ENCODE measurements around the gene NEK9.

GRCh38 chr14:75158843-75159614 lies 32.2 kb upstream of the NEK9 start:
- TF ChIP-seq EZH2 (IDR thresholded peaks at IDR 0.05; ENCODE audit: low read length, unreplicated experiment) (no peak), CTCF (conservative IDR thresholded peaks at IDR 0.05; ENCODE audit: low read depth, low read length) (no peak), EZH2phosphoT487 (IDR thresholded peaks at IDR 0.05; ENCODE audit: borderline replicate concordance, low read length) (no peak)
